ACC112 (cell line): ENCODE data around the gene ACTR6.
"Not testable (repeated sequence)": the region's sequence is repeated elsewhere in the genome, so short reads cannot be mapped to it uniquely, and the experiment has no call there.

ENCODE experiments used
- H2AFZ ChIP-seq: fragments of 200-600 bp; sonication (generic); one replicate; pipeline ENCODE4 v1.6.0; 2017; ENCODE audit warnings: antibody characterized with exemption, low read length; ENCODE audit not compliant: unreplicated experiment
- H3K27ac ChIP-seq: fragments of 200-600 bp; sonication (generic); 2 replicates; pipeline ENCODE4 v1.5.1; 2014; ENCODE audit warnings: low read depth, mild to moderate bottlenecking, antibody characterized with exemption, low read length, moderate library complexity
- H3K27me3 ChIP-seq: fragments of 200-600 bp; sonication (generic); 2 replicates; pipeline ENCODE4 v1.6.1; 2014; ENCODE audit warnings: mild to moderate bottlenecking, antibody characterized with exemption, low read length, moderate library complexity, mixed read lengths; ENCODE audit not compliant: insufficient read depth
- H3K36me3 ChIP-seq: fragments of 200-600 bp; sonication (generic); 2 replicates; pipeline ENCODE4 v1.6.1; 2016; ENCODE audit warnings: mild to moderate bottlenecking, antibody characterized with exemption, low read length, moderate library complexity, mixed read lengths; ENCODE audit not compliant: insufficient read depth
- H3K4me1 ChIP-seq: fragments of 200-600 bp; sonication (generic); one replicate; pipeline ENCODE4 v1.6.1; 2016; ENCODE audit warnings: low read length, mixed read lengths; ENCODE audit not compliant: insufficient read depth, unreplicated experiment, control insufficient read depth
- H3K4me3 ChIP-seq: fragments of 200-600 bp; sonication (generic); 2 replicates; pipeline ENCODE4 v1.5.1; 2014; ENCODE audit warnings: mild to moderate bottlenecking, low read depth, low read length
- H3K79me2 ChIP-seq: fragments of 200-600 bp; sonication (generic); one replicate; pipeline ENCODE4 v1.6.0; 2016; ENCODE audit warnings: low read length; ENCODE audit not compliant: control insufficient read depth, unreplicated experiment, insufficient read depth

Gene ACTR6

DNA sequence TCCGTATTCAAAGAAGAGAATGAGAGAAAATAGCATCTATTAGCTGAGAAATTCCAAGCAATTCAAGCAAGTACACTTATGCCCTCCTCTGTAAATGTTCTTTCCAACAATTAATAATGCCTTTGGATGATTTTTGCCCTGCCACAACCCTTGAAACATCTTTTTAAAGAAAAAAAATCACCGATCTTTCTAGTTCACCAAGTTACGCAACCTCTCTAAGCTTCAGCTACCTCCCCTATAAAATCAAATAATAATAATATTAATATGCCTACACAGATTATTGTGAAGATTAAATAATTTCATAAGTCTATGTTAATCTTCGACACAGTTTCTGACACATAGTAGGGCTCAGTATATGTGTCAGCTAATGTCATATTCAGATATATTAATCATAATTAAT lies 47.1 kb downstream of the ACTR6 start:
- H3K4me3 ChIP-seq: no peak overlapping the region
- H3K27me3 ChIP-seq: no peaks in the 10 kb centered on the region
- no peak overlapping the region for H3K27ac ChIP-seq
- no peaks in the 10 kb centered on the region for H3K36me3 ChIP-seq
- H3K79me2 ChIP-seq: no peaks in the 10 kb centered on the region
- H2AFZ ChIP-seq: no peak overlapping the region
- peaks cover 6% of the 10 kb centered on the region for H3K4me1 ChIP-seq

DNA sequence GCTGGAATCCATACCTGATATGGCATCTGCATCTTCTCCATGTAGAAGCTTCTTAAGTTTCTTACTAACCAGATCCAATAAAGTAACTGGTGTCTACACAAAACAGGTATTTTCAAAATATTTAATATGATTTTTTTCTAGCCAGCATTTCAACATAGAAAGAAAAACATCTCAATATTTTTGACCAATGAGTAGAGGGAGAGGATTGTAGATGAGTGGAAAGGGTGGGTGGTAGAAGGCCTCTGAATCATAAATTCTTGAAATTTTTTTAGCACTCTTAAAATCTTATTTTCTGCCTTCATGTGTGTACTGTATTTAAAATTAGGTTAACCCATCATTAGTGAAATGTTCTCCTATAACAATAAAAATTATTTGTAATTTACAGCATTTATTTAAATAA lies 48.3 kb downstream of the ACTR6 start:
- Histone ChIP-seq H3K27ac (no peak overlapping the region), H2AFZ (no peak overlapping the region), H3K27me3 (no peaks in the 10 kb centered on the region), H3K4me1 (peaks cover 6% of the 10 kb centered on the region), H3K4me3 (no peak overlapping the region), H3K36me3 (no peaks in the 10 kb centered on the region), H3K79me2 (no peaks in the 10 kb centered on the region)

DNA sequence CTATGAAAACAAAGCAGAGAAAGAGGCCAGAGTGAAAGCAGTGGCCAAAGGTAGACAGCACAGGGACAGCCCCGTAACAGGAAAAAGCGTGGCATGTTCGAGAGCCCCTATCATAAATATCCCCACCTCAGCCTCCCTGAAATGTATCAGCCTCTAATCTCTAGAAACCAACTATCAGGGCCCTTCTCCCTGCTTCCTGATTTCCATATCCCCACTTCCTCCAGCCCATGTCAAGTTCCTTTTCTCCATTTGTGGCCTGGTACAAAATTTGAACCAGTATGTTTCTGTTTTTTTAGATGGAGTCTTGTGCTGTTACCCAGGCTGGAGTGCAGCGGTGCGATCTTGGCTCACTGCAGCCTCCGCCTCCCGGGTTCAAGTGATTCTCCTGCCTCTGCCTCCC lies 49.3 kb downstream of the ACTR6 start:
- Histone ChIP-seq H3K79me2 (no peaks in the 10 kb centered on the region), H3K36me3 (no peaks in the 10 kb centered on the region), H3K4me1 (peaks cover 6% of the 10 kb centered on the region), H3K27me3 (no peaks in the 10 kb centered on the region), H3K27ac (no peak overlapping the region), H2AFZ (no peak overlapping the region), H3K4me3 (no peak overlapping the region)

GRCh38 chr12:100251917-100252316 lies 51.3 kb downstream of the ACTR6 start:
- no peak overlapping the region for H3K27ac ChIP-seq
- H3K79me2 ChIP-seq: no peaks in the 10 kb centered on the region
- H3K4me3 ChIP-seq: no peak overlapping the region
- H3K4me1 ChIP-seq: peaks cover 6% of the 10 kb centered on the region
- H3K36me3 ChIP-seq: no peaks in the 10 kb centered on the region
- no peak overlapping the region for H2AFZ ChIP-seq
- H3K27me3 ChIP-seq: no peaks in the 10 kb centered on the region

DNA sequence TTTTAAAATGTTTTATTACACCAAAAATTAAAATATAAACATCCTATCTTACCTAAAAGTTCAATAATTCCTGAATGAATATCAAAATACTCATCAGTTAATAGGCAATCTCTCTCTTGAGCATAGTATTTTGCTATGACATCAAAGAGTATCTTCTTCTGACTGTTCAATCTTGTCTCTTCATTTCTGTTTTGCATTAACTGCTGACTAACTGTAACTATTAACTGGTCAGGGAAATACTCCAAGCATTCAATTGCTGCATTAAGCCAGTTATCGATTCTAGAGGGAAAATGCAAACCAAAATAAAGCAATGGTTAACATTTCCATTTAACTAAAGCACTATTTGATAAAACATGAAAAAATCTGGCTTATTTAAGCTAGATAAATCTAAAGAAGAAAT lies 52.8 kb downstream of the ACTR6 start:
- H3K27me3 ChIP-seq: no peaks in the 10 kb centered on the region
- no peak overlapping the region for H2AFZ ChIP-seq
- H3K4me1 ChIP-seq: peaks cover 4% of the 10 kb centered on the region
- H3K79me2 ChIP-seq: no peaks in the 10 kb centered on the region
- no peak overlapping the region for H3K27ac ChIP-seq
- H3K36me3 ChIP-seq: no peaks in the 10 kb centered on the region
- H3K4me3 ChIP-seq: no peak overlapping the region

DNA sequence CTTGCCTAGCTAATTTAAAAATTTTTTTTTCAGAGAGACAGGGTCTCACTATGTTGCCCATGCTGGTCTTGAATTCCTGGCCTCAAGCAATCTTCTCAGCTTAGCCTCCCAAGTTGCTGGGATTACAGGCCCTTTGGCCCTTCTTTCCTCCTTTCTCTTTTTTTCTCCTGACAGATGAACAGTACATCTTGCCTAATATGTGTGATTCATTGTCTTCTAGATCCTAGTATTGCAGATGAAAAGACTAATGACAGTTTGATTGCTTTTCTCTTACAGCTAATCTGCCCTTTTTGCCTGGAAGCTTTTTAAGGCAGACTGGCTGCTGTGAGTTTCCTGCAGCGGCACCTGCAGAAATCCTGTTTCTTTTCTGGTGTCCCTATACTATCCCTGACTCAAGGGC lies 54.3 kb downstream of the ACTR6 start:
- H3K36me3 ChIP-seq: no peaks in the 10 kb centered on the region
- no peak overlapping the region for H2AFZ ChIP-seq
- H3K4me3 ChIP-seq: no peak overlapping the region
- H3K79me2 ChIP-seq: no peaks in the 10 kb centered on the region
- no peaks in the 10 kb centered on the region for H3K27me3 ChIP-seq
- no peaks in the 10 kb centered on the region for H3K4me1 ChIP-seq
- no peak overlapping the region for H3K27ac ChIP-seq

GRCh38 chr12:100258127-100258526 lies 57.5 kb downstream of the ACTR6 start:
- no peaks in the 10 kb centered on the region for H3K27me3 ChIP-seq
- no peak overlapping the region for H2AFZ ChIP-seq
- H3K36me3 ChIP-seq: no peaks in the 10 kb centered on the region
- H3K4me1 ChIP-seq: no peaks in the 10 kb centered on the region
- H3K27ac ChIP-seq: no peak overlapping the region
- no peak overlapping the region for H3K4me3 ChIP-seq
- H3K79me2 ChIP-seq: no peaks in the 10 kb centered on the region

- Histone ChIP-seq H3K27ac (no peak overlapping the region), H3K79me2 (peaks cover 7% of the 10 kb centered on the region), H3K27me3 (no peaks in the 10 kb centered on the region), H3K4me3 (no peak overlapping the region), H3K36me3 (no peaks in the 10 kb centered on the region), H2AFZ (no peak overlapping the region), H3K4me1 (peaks cover 3% of the 10 kb centered on the region)
Observed at GRCh38 chr12:100263131-100263530, 62.5 kb downstream of the ACTR6 start.

- H3K27me3 ChIP-seq, H3K36me3 ChIP-seq, H3K27ac ChIP-seq, H3K4me3 ChIP-seq, H2AFZ ChIP-seq: not testable (repeated sequence)
- Histone ChIP-seq H3K4me1 (peaks cover 15% of the 10 kb centered on the region), H3K79me2 (peaks cover 26% of the 10 kb centered on the region)
Observed at GRCh38 chr12:100265107-100265506, 64.5 kb downstream of the ACTR6 start.

DNA sequence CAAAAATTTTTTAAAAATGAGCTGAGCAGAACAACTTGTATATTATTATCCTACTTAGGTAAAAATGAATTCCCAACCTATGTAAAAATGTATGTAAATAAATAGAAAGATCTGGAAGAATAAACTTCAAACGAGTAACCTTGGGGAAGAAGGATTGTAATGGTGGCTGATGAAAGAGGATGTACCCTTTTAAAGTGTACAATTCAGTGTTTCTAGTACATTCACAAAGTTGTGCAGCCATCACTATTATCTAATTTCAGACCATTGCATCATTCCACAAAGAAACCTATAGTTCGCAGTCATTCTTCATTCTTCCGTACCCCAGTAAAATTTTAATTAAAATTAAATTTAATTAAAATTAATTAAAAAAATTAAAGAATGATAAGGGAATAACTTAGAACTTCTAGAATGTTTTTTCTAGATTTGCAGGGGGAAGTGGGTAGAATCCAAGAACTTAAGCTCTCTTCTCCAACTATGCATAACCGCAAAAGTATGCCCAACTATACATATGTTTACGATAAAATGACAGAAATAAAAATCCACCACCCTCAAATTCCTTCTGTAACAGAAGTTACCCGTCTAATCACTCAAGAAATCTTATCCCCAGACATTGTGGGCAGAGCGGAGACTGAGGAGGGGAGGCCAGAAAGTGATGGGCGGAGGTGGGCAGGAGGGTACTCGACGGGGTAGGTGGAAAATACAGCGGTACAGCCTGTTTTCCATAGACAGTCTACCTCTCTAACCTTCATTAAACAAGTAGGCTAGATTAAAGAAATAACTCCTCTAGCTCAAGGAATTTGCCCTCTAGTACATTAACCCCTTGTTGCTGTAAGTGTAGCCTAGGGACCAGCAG lies 65.3 kb downstream of the ACTR6 start:
- Histone ChIP-seq H2AFZ (peak overlapping the region; percentile 96), H3K27ac (no peak overlapping the region; the same call in 1 of the 2 replicates), H3K27me3 (no peaks in the 10 kb centered on the region), H3K79me2 (peaks cover 34% of the 10 kb centered on the region), H3K36me3 (no peaks in the 10 kb centered on the region), H3K4me3 (peak overlapping the region; percentile 96), H3K4me1 (peaks cover 15% of the 10 kb centered on the region)

- Histone ChIP-seq H3K4me1 (peaks cover 15% of the 10 kb centered on the region), H3K4me3 (peak overlapping the region; percentile 96), H2AFZ (peak overlapping the region; percentile 96), H3K27me3 (no peaks in the 10 kb centered on the region), H3K27ac (peak overlapping the region; percentile 79; the same call in 1 of the 2 replicates), H3K79me2 (peaks cover 37% of the 10 kb centered on the region), H3K36me3 (no peaks in the 10 kb centered on the region)
Observed at GRCh38 chr12:100266585-100266834, 65.9 kb downstream of the ACTR6 start.
